GM12878 (cell line): ENCODE data around the gene OR8J1. TPM values are rescaled to one million over a fixed set of nuclear protein-coding genes. Genes with fewer than 3 reads are reported as not detected.
"Not testable (repeated sequence)": the region's sequence is repeated elsewhere in the genome, so short reads cannot be mapped to it uniquely, and the experiment has no call there.

Experiments used
- ATAC-seq: fragments of 200-7000 bp; cut with Tn5 transposase; 3 replicates; pipeline ENCODE4 v1.9.1; 2020; ENCODE audit warnings: mild to moderate bottlenecking, moderate library complexity
- BruUV-seq: library from RNA; stranded (reverse); fragments of 400-500 nt; replicated peaks from 2 replicates; lab custom pipeline; 2021; lab: Mats Ljungman, UMichigan
- CTCF ChIA-PET: fragments of 300-600 bp; sonication (Branson Sonifier 250); formaldehyde crosslinking; extraction: SDS; loops from one replicate; lab custom pipeline; 2021; ENCODE audit warnings: inconsistent platforms; lab: Yijun Ruan, JAX
- POLR2A ChIA-PET: fragments of 350-600 bp; formaldehyde crosslinking; extraction: SDS; loops from one replicate; lab custom pipeline; 2021; ENCODE audit warnings: inconsistent platforms; lab: Charles Lee
- RAD21 ChIA-PET: fragments of 300-600 bp; sonication (Branson Sonifier 250); formaldehyde crosslinking; loops from one replicate; lab custom pipeline; 2023; ENCODE audit warnings: antibody characterized with exemption; ENCODE audit not compliant: unreplicated experiment; lab: Charles Lee
- SMC1A ChIA-PET: fragments of 300-600 bp; sonication (Branson Sonifier 250); formaldehyde crosslinking; loops from one replicate; lab custom pipeline; 2023; ENCODE audit not compliant: unreplicated experiment, uncharacterized antibody; lab: Charles Lee
- DNase-seq: peaks from one replicate; pipeline ENCODE4 v3.0.0-alpha.2; 2011; ENCODE audit warnings: low read depth, low spot score
- FAIRE-seq: peaks from 3 replicates; lab custom pipeline; 2011; peaks lifted over from hg19 to GRCh38; lab: Jason Lieb, UNC
- H2AFZ ChIP-seq: 2 replicates; pipeline ENCODE4 v1.6.0; 2011; ENCODE audit warnings: low read depth, low read length, control low read depth; ENCODE audit not compliant: control insufficient read depth
- H3K27ac ChIP-seq: 2 replicates; pipeline ENCODE4 v1.5.1; 2011; ENCODE audit warnings: control low read depth; ENCODE audit not compliant: control insufficient read depth, insufficient read depth
- H3K27me3 ChIP-seq, 2 experiments: replicated peaks in 1 of 2; 2 replicates each; pipeline versions ENCODE4 v1.6.0 to v1.6.1; 2011; ENCODE audit warnings: low read length in 1 of 2; ENCODE audit not compliant: control insufficient read depth in 2 of 2, insufficient read depth in 2 of 2
- H3K36me3 ChIP-seq, 2 experiments: 2 replicates each; pipeline ENCODE4 v1.5.1; 2011; ENCODE audit warnings: low read length in 1 of 2; ENCODE audit not compliant: control insufficient read depth in 2 of 2, insufficient read depth in 2 of 2
- H3K4me1 ChIP-seq: 2 replicates; pipeline ENCODE4 v1.6.1; 2011; ENCODE audit warnings: mild to moderate bottlenecking, low read length, moderate library complexity, mixed read lengths; ENCODE audit not compliant: control insufficient read depth, insufficient read depth
- H3K4me2 ChIP-seq: 2 replicates; pipeline ENCODE4 v1.6.0; 2011; ENCODE audit warnings: control low read depth; ENCODE audit not compliant: control insufficient read depth, insufficient read depth
- H3K4me3 ChIP-seq: fragments of 200-600 bp; sonication (generic); 2 replicates; pipeline ENCODE4 v1.5.1; 2016
- H3K79me2 ChIP-seq: 2 replicates; pipeline ENCODE4 v1.6.0; 2011; ENCODE audit warnings: low read length; ENCODE audit not compliant: control insufficient read depth, insufficient read depth
- H3K9ac ChIP-seq: 2 replicates; pipeline ENCODE4 v1.8.0; 2011; ENCODE audit warnings: low read length, control low read depth, mixed read lengths; ENCODE audit not compliant: control insufficient read depth, insufficient read depth
- H3K9me3 ChIP-seq: replicated peaks from 3 replicates; pipeline ENCODE4 v1.5.1; 2011; ENCODE audit warnings: mild to moderate bottlenecking, low read length; ENCODE audit not compliant: control insufficient read depth, insufficient read depth
- H4K20me1 ChIP-seq: 2 replicates; pipeline ENCODE4 v1.6.0; 2011; ENCODE audit not compliant: control insufficient read depth, insufficient read depth
- BCL3 ChIP-seq: IDR thresholded peaks from 2 replicates; pipeline ENCODE4 v1.6.1; 2011; ENCODE audit warnings: borderline replicate concordance, low read depth, mild to moderate bottlenecking, moderate library complexity, low read length; ENCODE audit not compliant: insufficient read depth, poor library complexity, severe bottlenecking
- CREB1 ChIP-seq: IDR thresholded peaks from 2 replicates; pipeline ENCODE4 v1.6.1; 2012; ENCODE audit warnings: low read depth, mild to moderate bottlenecking, inconsistent platforms
- CREM ChIP-seq: IDR thresholded peaks from 2 replicates; pipeline ENCODE4 v1.6.1; 2014; ENCODE audit warnings: antibody characterized with exemption, low read depth
- EGR1 ChIP-seq, 2 experiments: IDR thresholded peaks; 1 replicate in 1 of 2; 2 replicates in 1 of 2; pipeline ENCODE4 v1.6.1; 2011 to 2012; ENCODE audit warnings: low read depth in 2 of 2, low read length in 2 of 2, borderline replicate concordance in 1 of 2, mild to moderate bottlenecking in 1 of 2, moderate library complexity in 1 of 2
- HCFC1 ChIP-seq: fragments of 150-350 bp; IDR thresholded peaks from 2 replicates; pipeline ENCODE4 v1.6.1; 2014; ENCODE audit warnings: low read length
- MYB ChIP-seq: fragments of 150-350 bp; IDR thresholded peaks from 2 replicates; pipeline ENCODE4 v1.6.1; 2014; ENCODE audit warnings: mild to moderate bottlenecking, low read depth, low read length, borderline replicate concordance
- NFYA ChIP-seq: IDR thresholded peaks from 2 replicates; pipeline ENCODE4 v1.6.1; 2011; ENCODE audit warnings: low read depth, mild to moderate bottlenecking, low read length, improper control_type of control experiment, borderline replicate concordance
- PAX5 ChIP-seq: IDR thresholded peaks from 2 replicates; pipeline ENCODE4 v1.6.1; 2011; ENCODE audit warnings: low read depth, low read length, borderline replicate concordance
- PAX8 ChIP-seq: fragments of 450-650 bp; IDR thresholded peaks from 2 replicates; pipeline ENCODE4 v1.6.1; 2017; ENCODE audit warnings: mild to moderate bottlenecking, moderate library complexity
- PML ChIP-seq: IDR thresholded peaks from 2 replicates; pipeline ENCODE4 v1.6.1; 2012; ENCODE audit warnings: low read length, inconsistent platforms
- TARDBP ChIP-seq: IDR thresholded peaks from 2 replicates; pipeline ENCODE4 v1.6.1; 2016; ENCODE audit warnings: borderline replicate concordance
- WGBS: methylation state at CpG from one replicate; pipeline ENCODE4 v1.1.6; 2016; ENCODE audit warnings: low lambda C conversion rate; ENCODE audit not compliant: insufficient replicate concordance, insufficient coverage; ENCODE audit errors: missing lambda C conversion rate; 5-methylcytosine and 5-hydroxymethylcytosine counted together
- in situ Hi-C: fragments of 300-500 bp; cut with MboI; formaldehyde crosslinking; loops from 9 replicates; pipeline ENCODE4 v1.14.3; 2018; ENCODE audit warnings: mixed read lengths
- intact Hi-C: fragments of 100-400 bp; cut with micrococcal nuclease; formaldehyde crosslinking; loops from one replicate; pipeline ENCODE4 v1.14.2; 2022; ENCODE audit not compliant: unreplicated experiment
- polyA plus RNA-seq, 11 experiments: library from polyadenylated mRNA; depleted of rRNA in 4 of 11; unstranded in 6 of 11; stranded (reverse) in 5 of 11; fragments of >200 nt; fragmentation: Nextera tagmentation in 4 of 11; fragmentation: Illumina TruSeq in 1 of 11; extraction: Ambion mirVana in 4 of 11; extraction: Trizol in 1 of 11; gene quantifications; 1 replicate in 1 of 11; 2 replicates in 10 of 11; pipeline versions ENCODE4 v1.2.1 to v1.2.3, GENCODE V29; 2011 to 2016; ENCODE audit warnings: inconsistent platforms in 2 of 11, missing spikeins in 2 of 11, low read depth in 1 of 11
- total RNA-seq, 4 experiments: library from RNA; depleted of rRNA in 3 of 4; stranded (reverse); fragments of >200 nt in 3 of 4; fragmentation: Illumina TruSeq in 1 of 4; extraction: Trizol in 1 of 4; gene quantifications; 2 replicates each; pipeline versions ENCODE4 v1.2.1 to v1.2.3, GENCODE V29; 2013 to 2021
- TF ChIP-seq, protein P1 (sequence below): fragments of 150-350 bp; IDR thresholded peaks from 2 replicates; pipeline ENCODE4 v1.6.1; 2014; ENCODE audit warnings: mild to moderate bottlenecking, low read depth, low read length

OR8J1 gene
- total and polyA plus RNA-seq, 10 of the 15 experiments (the other 5 are each of a cell fraction or from before 2014, with no cell fraction given) = not detected

GRCh38 chr11:56396047-56396446 is 42.0 kb downstream of the OR8J1 start (continued):
- TF ChIP-seq TARDBP (no peak), NFYA (no peak), MYB (no peak), HCFC1 (no peak), EGR1 (IDR thresholded peaks at IDR 0.05; ENCODE audit: borderline replicate concordance in 1 of 2, low read depth in 2 of 2, low read length in 2 of 2) (no peak), PAX8 (no peak), BCL3 (no peak), CREM (no peak), PML (no peak), PAX5 (no peak), CREB1 (no peak)
- TF ChIP-seq, protein P1, sequence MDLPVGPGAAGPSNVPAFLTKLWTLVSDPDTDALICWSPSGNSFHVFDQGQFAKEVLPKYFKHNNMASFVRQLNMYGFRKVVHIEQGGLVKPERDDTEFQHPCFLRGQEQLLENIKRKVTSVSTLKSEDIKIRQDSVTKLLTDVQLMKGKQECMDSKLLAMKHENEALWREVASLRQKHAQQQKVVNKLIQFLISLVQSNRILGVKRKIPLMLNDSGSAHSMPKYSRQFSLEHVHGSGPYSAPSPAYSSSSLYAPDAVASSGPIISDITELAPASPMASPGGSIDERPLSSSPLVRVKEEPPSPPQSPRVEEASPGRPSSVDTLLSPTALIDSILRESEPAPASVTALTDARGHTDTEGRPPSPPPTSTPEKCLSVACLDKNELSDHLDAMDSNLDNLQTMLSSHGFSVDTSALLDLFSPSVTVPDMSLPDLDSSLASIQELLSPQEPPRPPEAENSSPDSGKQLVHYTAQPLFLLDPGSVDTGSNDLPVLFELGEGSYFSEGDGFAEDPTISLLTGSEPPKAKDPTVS = no peak

DNA sequence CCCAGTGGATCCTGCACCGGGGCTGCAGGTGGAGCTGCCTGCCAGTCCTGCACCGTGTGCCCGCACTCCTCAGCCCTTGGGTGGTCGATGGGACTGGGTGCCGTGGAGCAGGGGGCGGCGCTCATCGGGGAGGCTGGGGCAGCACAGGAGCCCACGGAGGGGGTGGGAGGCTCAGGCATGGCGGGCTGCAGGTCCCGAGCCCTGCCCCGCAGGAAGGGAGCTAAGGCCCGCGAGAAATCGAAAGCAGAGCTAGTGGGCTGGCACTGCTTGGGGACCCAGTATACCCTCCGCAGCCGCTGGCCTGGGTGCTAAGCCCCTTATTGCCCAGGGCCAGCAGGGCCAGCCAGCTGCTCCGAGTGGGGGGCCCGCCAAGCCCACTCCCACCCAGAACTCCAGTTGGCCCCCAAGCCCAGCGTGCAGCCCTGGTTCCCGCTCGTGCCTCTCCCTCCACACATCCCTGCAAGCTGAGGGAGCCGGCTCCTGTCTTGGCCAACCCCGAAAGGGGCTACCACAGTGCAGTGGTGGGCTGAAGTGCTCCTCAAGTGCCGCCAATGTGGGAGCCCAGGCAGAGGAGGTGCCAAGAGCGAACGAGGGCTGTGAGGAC is 47.9 kb downstream of the OR8J1 start:
- BruUV-seq, H4K20me1 ChIP-seq, in situ Hi-C loops, H3K9me3 ChIP-seq, FAIRE-seq, intact Hi-C loops, H3K9ac ChIP-seq, H3K4me2 ChIP-seq, H3K79me2 ChIP-seq, CTCF ChIA-PET, SMC1A ChIA-PET, H3K4me3 ChIP-seq, H3K36me3 ChIP-seq, RAD21 ChIA-PET, ATAC-seq, DNase-seq, POLR2A ChIA-PET, H3K4me1 ChIP-seq, H3K27me3 ChIP-seq, H3K27ac ChIP-seq, H2AFZ ChIP-seq: not testable (repeated sequence)
- 70% methylated on average over 18 of the region's 27 CpGs for WGBS
